Testis (tissue), 3 donors: ENCODE data around the gene SLC6A6. TPM values are rescaled to one million over a fixed set of nuclear protein-coding genes. Genes with fewer than 3 reads are reported as not detected.

Experiments used
- DNase-seq: peaks from one replicate; pipeline ENCODE4 v3.0.0-alpha.2; 2019
- H3K27ac ChIP-seq, 2 donors: fragments of 200-600 bp; sonication (generic); one replicate each; pipeline ENCODE4 v1.5.1; 2019
- H3K27me3 ChIP-seq: fragments of 200-600 bp; sonication (generic); one replicate; pipeline ENCODE4 v1.5.1; 2019
- H3K36me3 ChIP-seq: fragments of 200-600 bp; sonication (generic); one replicate; pipeline ENCODE4 v1.5.1; 2017; ENCODE audit warnings: low read depth; ENCODE audit errors: missing control alignments
- H3K4me1 ChIP-seq: fragments of 200-600 bp; sonication (generic); one replicate; pipeline ENCODE4 v1.5.1; 2019
- H3K4me3 ChIP-seq, 2 donors: fragments of 200-600 bp; sonication (generic); one replicate each; pipeline ENCODE4 v1.5.1; 2017 to 2019
- H3K9me3 ChIP-seq: fragments of 200-600 bp; sonication (generic); one replicate; pipeline ENCODE4 v1.5.1; 2017
- CTCF ChIP-seq, 3 experiments: fragments of 450-650 bp in 2 of 3; fragments of 200-600 bp in 1 of 3; sonication (generic) in 1 of 3; IDR thresholded peaks; one replicate each; pipeline ENCODE4 v1.5.1; 2016 to 2019; ENCODE audit warnings: antibody characterized with exemption in 3 of 3, mild to moderate bottlenecking in 2 of 3, moderate library complexity in 1 of 3
- POLR2A ChIP-seq: fragments of 450-650 bp; IDR thresholded peaks from one replicate; pipeline ENCODE4 v1.6.1; 2017; ENCODE audit warnings: antibody characterized with exemption, mild to moderate bottlenecking, moderate library complexity
- WGBS, 2 donors: methylation state at CpG; one replicate each; pipeline ENCODE4 v1.1.5; 2018; 5-methylcytosine and 5-hydroxymethylcytosine counted together
- intact Hi-C: fragments of 100-400 bp; cut with DNase I; formaldehyde crosslinking; loops from one replicate; pipeline ENCODE4 v1.15.1; 2023; ENCODE audit warnings: low total_unique reads
- polyA plus RNA-seq: library from polyadenylated mRNA; stranded (reverse); fragments of 350-450 nt; fragmentation: Illumina TruSeq; extraction: RNeasy Lipid Tissue Mini Kit (QIAGEN cat#74804); gene quantifications from one replicate; pipeline ENCODE4 v1.2.3, GENCODE V29; 2014; ENCODE audit warnings: low read depth, low replicate concordance; ENCODE audit not compliant: insufficient read depth
- total RNA-seq, 2 donors: library from RNA; depleted of rRNA; stranded (reverse); fragments of >200 nt; gene quantifications; one replicate each; pipeline ENCODE4 v1.2.3, GENCODE V29; 2016

The SLC6A6 gene
- total and polyA plus RNA-seq, 3 donors from 2014 or later = 9.7 to 14.9 (median 13.7) TPM

- TF ChIP-seq CTCF (IDR thresholded peaks at IDR 0.05) (no peak), POLR2A (no peak)
- DNase-seq = no peak
- Histone ChIP-seq H3K27ac (no peak overlapping the region), H3K27me3 (no peaks in the 10 kb centered on the region), H3K4me3 (no peak overlapping the region), H3K36me3 (no peaks in the 10 kb centered on the region), H3K4me1 (peaks cover 6% of the 10 kb centered on the region), H3K9me3 (no peaks in the 10 kb centered on the region)
- intact Hi-C loops = no loop called here
- 33 to 43% methylated on average over 20 of the region's 20 CpGs for WGBS, 2 donors
These were observed 132.2 kb downstream of the SLC6A6 start for GRCh38 chr3:14534516-14535191.

GRCh38 chr3:14535616-14536015 is 133.2 kb downstream of the SLC6A6 start:
- no peaks in the 10 kb centered on the region for H3K9me3 ChIP-seq
- 67 to 76% methylated on average over 6 of the region's 6 CpGs for WGBS, 2 donors
- no peaks in the 10 kb centered on the region for H3K27me3 ChIP-seq
- H3K4me1 ChIP-seq = peaks cover 6% of the 10 kb centered on the region
- intact Hi-C loops = no loop called here
- no peaks in the 10 kb centered on the region for H3K36me3 ChIP-seq
- H3K4me3 ChIP-seq = no peak overlapping the region
- H3K27ac ChIP-seq = no peak overlapping the region
- DNase-seq = no peak
- TF ChIP-seq POLR2A = no peak
- TF ChIP-seq CTCF (IDR thresholded peaks at IDR 0.05) = no peak

GRCh38 chr3:14536055-14536815 is 133.8 kb downstream of the SLC6A6 start:
- TF ChIP-seq CTCF (IDR thresholded peaks at IDR 0.05) = no peak
- no peak for TF ChIP-seq POLR2A
- H3K4me1 ChIP-seq = peaks cover 6% of the 10 kb centered on the region
- no peaks in the 10 kb centered on the region for H3K9me3 ChIP-seq
- intact Hi-C loops = no loop called here
- no peaks in the 10 kb centered on the region for H3K27me3 ChIP-seq
- no peak overlapping the region for H3K4me3 ChIP-seq
- no peak for DNase-seq
- H3K36me3 ChIP-seq = no peaks in the 10 kb centered on the region
- WGBS, 2 donors = 84 to 86% methylated on average over 6 to 10 of the region's 10 CpGs
- no peak overlapping the region for H3K27ac ChIP-seq

GRCh38 chr3:14536837-14537589 is 134.6 kb downstream of the SLC6A6 start:
- Histone ChIP-seq H3K27ac (no peak overlapping the region), H3K4me1 (peaks cover 6% of the 10 kb centered on the region), H3K27me3 (no peaks in the 10 kb centered on the region), H3K36me3 (no peaks in the 10 kb centered on the region), H3K9me3 (no peaks in the 10 kb centered on the region), H3K4me3 (no peak overlapping the region)
- 92 to 95% methylated on average over 12 of the region's 12 CpGs for WGBS, 2 donors
- no peak for DNase-seq
- intact Hi-C loops = no loop called here
- no peak for TF ChIP-seq POLR2A
- no peak for TF ChIP-seq CTCF (IDR thresholded peaks at IDR 0.05)
